GM12801 (cell line): Measurements from ENCODE around the gene CSNK1D.

ENCODE experiments used
- CTCF ChIP-seq: IDR thresholded peaks from one replicate; pipeline ENCODE4 v1.5.1; 2011; ENCODE audit warnings: control low read depth; ENCODE audit not compliant: insufficient read length; ENCODE audit errors: extremely low read depth

CSNK1D gene

GRCh38 chr17:82242977-82243647, 30.4 kb downstream of the CSNK1D start:
- TF ChIP-seq CTCF = no peak

GRCh38 chr17:82242698-82242976, 30.9 kb downstream of the CSNK1D start:
- TF ChIP-seq CTCF = no peak

- no peak for TF ChIP-seq CTCF
Observed at GRCh38 chr17:82241926-82242697, 31.4 kb downstream of the CSNK1D start.

- TF ChIP-seq CTCF = no peak
Observed at GRCh38 chr17:82241183-82241925, 32.1 kb downstream of the CSNK1D start.

- TF ChIP-seq CTCF = no peak
Observed at GRCh38 chr17:82240506-82241182, 32.9 kb downstream of the CSNK1D start.

GRCh38 chr17:82239926-82240505, 33.5 kb downstream of the CSNK1D start:
- TF ChIP-seq CTCF = no peak
